CD8-positive, alpha-beta memory T cell (primary cell): ENCODE measurements around the gene XRCC3. TPM values are rescaled to one million over a fixed set of nuclear protein-coding genes. Genes with fewer than 3 reads are reported as not detected.

Experiments
- CTCF ChIA-PET: fragments of 350-600 bp; sonication (Branson Sonifier 250); formaldehyde crosslinking; loops from one replicate; lab custom pipeline; 2021; ENCODE audit warnings: antibody characterized with exemption; lab: Charles Lee
- POLR2A ChIA-PET: fragments of 350-600 bp; sonication (Branson Sonifier 250); formaldehyde crosslinking; loops from one replicate; lab custom pipeline; 2021; ENCODE audit warnings: antibody characterized with exemption; lab: Charles Lee
- DNase-seq, 5 donors: peaks; one replicate each; pipeline versions ENCODE4 v3.0.0 to v3.0.0-alpha.2; 2020 to 2022; ENCODE audit warnings: mixed read lengths in 1 of 5
- H3K27ac ChIP-seq: one replicate; pipeline ENCODE4 v1.7.0; 2013; ENCODE audit warnings: low read depth, mild to moderate bottlenecking, low read length, moderate library complexity
- H3K27me3 ChIP-seq: 2 replicates; pipeline ENCODE4 v1.7.0; 2013; ENCODE audit warnings: low read length, mild to moderate bottlenecking; ENCODE audit not compliant: insufficient read depth, poor library complexity, severe bottlenecking
- H3K36me3 ChIP-seq: 2 replicates; pipeline ENCODE4 v1.7.0; 2013; ENCODE audit warnings: mild to moderate bottlenecking, low read length, moderate library complexity; ENCODE audit not compliant: insufficient read depth
- H3K4me1 ChIP-seq: 2 replicates; pipeline ENCODE4 v1.7.0; 2013; ENCODE audit warnings: mild to moderate bottlenecking, low read length, moderate library complexity; ENCODE audit not compliant: insufficient read depth
- H3K4me3 ChIP-seq: 2 replicates; pipeline ENCODE4 v1.7.0; 2013; ENCODE audit warnings: mild to moderate bottlenecking, low read length
- H3K9me3 ChIP-seq: 2 replicates; pipeline ENCODE4 v1.7.0; 2013; ENCODE audit warnings: mild to moderate bottlenecking, low read length
- H3K27ac Mint-ChIP-seq, 8 donors: one replicate each; pipeline ENCODE4 v1.8.0; 2020 to 2021; ENCODE audit warnings: mixed read lengths in 8 of 8, mild to moderate bottlenecking in 6 of 8, inconsistent platforms in 3 of 8, moderate library complexity in 3 of 8
- H3K27me3 Mint-ChIP-seq, 2 donors: one replicate each; pipeline ENCODE4 v1.8.0; 2020 to 2021; ENCODE audit warnings: mixed read lengths in 2 of 2, mild to moderate bottlenecking in 1 of 2, moderate library complexity in 1 of 2
- H3K36me3 Mint-ChIP-seq, 3 donors: one replicate each; pipeline ENCODE4 v1.8.0; 2020 to 2021; ENCODE audit warnings: mixed read lengths in 3 of 3, inconsistent platforms in 1 of 3, mild to moderate bottlenecking in 1 of 3
- H3K4me1 Mint-ChIP-seq, 3 donors: one replicate each; pipeline ENCODE4 v1.8.0; 2020 to 2021; ENCODE audit warnings: mixed read lengths in 3 of 3, inconsistent platforms in 1 of 3, mild to moderate bottlenecking in 1 of 3
- H3K4me3 Mint-ChIP-seq, 7 donors: one replicate each; pipeline ENCODE4 v1.8.0; 2020 to 2021; ENCODE audit warnings: mixed read lengths in 7 of 7, mild to moderate bottlenecking in 6 of 7, moderate library complexity in 4 of 7, inconsistent platforms in 2 of 7
- H3K9me3 Mint-ChIP-seq, 5 donors: one replicate each; pipeline ENCODE4 v1.8.0; 2020 to 2022; ENCODE audit warnings: mixed read lengths in 5 of 5, mild to moderate bottlenecking in 3 of 5, moderate library complexity in 2 of 5, inconsistent platforms in 1 of 5
- polyA plus RNA-seq: library from polyadenylated mRNA; unstranded; fragments of 300-500 nt; fragmentation: Illumina TruSeq; gene quantifications from one replicate; pipeline ENCODE4 v1.2.3, GENCODE V29; 2021
- total RNA-seq, 2 experiments: library from RNA; stranded (reverse); gene quantifications; one replicate each; pipeline ENCODE4 v1.2.3, GENCODE V29; 2021

The XRCC3 gene
- total and polyA plus RNA-seq, 3 experiments from 2014 or later, result 4.4 to 59.9 (median 54.4) TPM

GRCh38 chr14:103749860-103750259, 34.6 kb upstream of the XRCC3 start:
- H3K4me1 Mint-ChIP-seq, result peaks cover 15 to 25% (median 18%) of the 10 kb centered on the region in 3 donors
- CTCF ChIA-PET, result no interaction called here
- no peaks in the 10 kb centered on the region for H3K9me3 Mint-ChIP-seq
- no peak overlapping the region for H3K4me3 ChIP-seq
- POLR2A ChIA-PET, result no interaction called here
- no peaks in the 10 kb centered on the region for H3K36me3 ChIP-seq
- H3K27me3 Mint-ChIP-seq, result no peaks in the 10 kb centered on the region
- no peaks in the 10 kb centered on the region for H3K27me3 ChIP-seq
- H3K4me1 ChIP-seq, result peaks cover 17% of the 10 kb centered on the region
- peak overlapping the region in 1 of 8 donors; percentile 6 for H3K27ac Mint-ChIP-seq
- peaks cover 0 to 47% (median 3%) of the 10 kb centered on the region in 3 donors for H3K36me3 Mint-ChIP-seq
- H3K9me3 ChIP-seq, result no peaks in the 10 kb centered on the region
- no peak overlapping the region for H3K4me3 Mint-ChIP-seq
- H3K27ac ChIP-seq, result no peak overlapping the region
- no peak for DNase-seq

DNA sequence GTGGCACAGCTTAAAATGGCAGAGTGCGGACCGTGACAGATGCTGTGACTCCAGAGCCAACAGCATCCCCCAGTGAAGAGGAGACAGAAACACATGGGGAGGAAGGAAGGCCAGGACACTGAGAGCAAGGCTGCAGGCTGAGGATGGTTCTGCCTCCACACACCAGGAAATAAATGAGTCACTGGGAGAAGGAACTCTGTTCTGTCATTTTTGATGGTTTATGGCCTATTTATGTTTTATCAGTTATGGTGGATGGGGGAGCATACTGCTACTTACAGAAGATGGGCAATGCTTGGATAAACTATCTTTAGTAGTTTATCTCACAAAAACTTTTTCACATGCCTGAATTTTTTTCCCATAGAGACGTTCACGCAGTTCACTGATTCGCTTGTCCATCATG, 34.2 kb upstream of the XRCC3 start:
- H3K4me3 Mint-ChIP-seq, result no peak overlapping the region
- H3K9me3 Mint-ChIP-seq, result no peaks in the 10 kb centered on the region
- H3K36me3 Mint-ChIP-seq, result peaks cover 0 to 49% (median 3%) of the 10 kb centered on the region in 3 donors
- H3K27me3 Mint-ChIP-seq, result no peaks in the 10 kb centered on the region
- H3K9me3 ChIP-seq, result no peaks in the 10 kb centered on the region
- no peak overlapping the region for H3K4me3 ChIP-seq
- peaks cover 17% of the 10 kb centered on the region for H3K4me1 ChIP-seq
- DNase-seq, result no peak
- POLR2A ChIA-PET, result no interaction called here
- peak overlapping the region in 1 of 8 donors; percentile 46 for H3K27ac Mint-ChIP-seq
- CTCF ChIA-PET, result no interaction called here
- peaks cover 3% of the 10 kb centered on the region for H3K36me3 ChIP-seq
- no peak overlapping the region for H3K27ac ChIP-seq
- H3K4me1 Mint-ChIP-seq, result peaks cover 15 to 25% (median 18%) of the 10 kb centered on the region in 3 donors
- H3K27me3 ChIP-seq, result no peaks in the 10 kb centered on the region

DNA sequence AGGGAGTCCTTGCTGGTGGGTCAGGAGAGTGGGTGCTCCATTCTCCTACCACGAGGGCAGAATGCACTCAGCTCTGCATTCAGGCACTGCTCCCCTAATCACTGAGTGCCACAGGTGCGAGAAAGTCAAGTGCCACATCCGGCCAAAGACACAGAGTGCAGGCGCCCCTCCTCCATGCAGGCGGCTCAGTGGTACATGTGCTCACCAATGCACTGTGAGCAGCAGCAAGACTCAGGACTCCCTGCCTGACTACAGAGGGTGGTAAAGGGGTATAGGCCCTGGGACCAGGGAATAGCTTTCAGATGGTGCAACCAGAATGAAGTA, 33.2 kb upstream of the XRCC3 start:
- peak; percentile 23 to 80 (median 51) for DNase-seq

DNA sequence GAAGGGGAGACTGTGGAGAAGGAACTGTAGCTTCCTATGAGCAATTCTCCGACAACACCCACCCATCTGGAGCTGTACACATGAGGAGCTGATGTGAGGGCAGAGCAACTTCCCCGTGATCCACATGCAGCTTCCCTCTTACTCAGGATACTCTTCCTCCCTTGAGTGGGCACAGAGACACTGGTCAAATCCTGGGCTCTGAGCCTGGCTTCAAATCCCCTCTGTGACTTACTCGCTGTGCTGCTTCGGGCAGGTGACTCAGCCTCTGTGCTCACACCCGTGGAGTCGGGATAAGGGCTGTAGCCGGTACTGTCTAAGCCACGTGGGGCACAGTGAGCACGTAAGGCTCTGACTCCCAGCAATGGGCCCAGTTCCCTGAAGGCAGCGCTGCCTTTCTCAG, 31.4 kb upstream of the XRCC3 start:
- H3K4me3 ChIP-seq, result no peak overlapping the region
- Mint-ChIP-seq H3K27ac (peak overlapping the region in 1 of 8 donors; percentile 11), H3K4me1 (peaks cover 15 to 25% (median 18%) of the 10 kb centered on the region in 3 donors), H3K27me3 (no peaks in the 10 kb centered on the region), H3K36me3 (peaks cover 0 to 55% (median 3%) of the 10 kb centered on the region in 3 donors), H3K4me3 (no peak overlapping the region), H3K9me3 (no peaks in the 10 kb centered on the region)
- DNase-seq, result no peak
- H3K27ac ChIP-seq, result no peak overlapping the region
- CTCF ChIA-PET, result interaction anchor here (1.2 to 1.4 kb wide), 2 partner anchors 15 to 32 kb away, joined by 3 to 4 read pairs; partner anchors contain the start of genes XRCC3 and ZFYVE21
- no peaks in the 10 kb centered on the region for H3K9me3 ChIP-seq
- H3K4me1 ChIP-seq, result peaks cover 17% of the 10 kb centered on the region
- no peaks in the 10 kb centered on the region for H3K27me3 ChIP-seq
- peaks cover 3% of the 10 kb centered on the region for H3K36me3 ChIP-seq
- POLR2A ChIA-PET, result no interaction called here

More for the DNA sequence above, 33.2 kb upstream of the XRCC3 start:
- peaks cover 0 to 48% (median 3%) of the 10 kb centered on the region in 3 donors for H3K36me3 Mint-ChIP-seq
- ChIA-PET POLR2A (no interaction called here), CTCF (interaction anchor here (1.0 kb wide), 1 partner anchor 12 kb away, joined by 3 read pairs; no protein-coding TSS in a partner anchor)
- no peak overlapping the region for H3K4me3 ChIP-seq
- H3K27me3 Mint-ChIP-seq, result no peaks in the 10 kb centered on the region
- peak overlapping the region in 4 of 7 donors; percentile 32 to 59 (median 54) for H3K4me3 Mint-ChIP-seq
- no peaks in the 10 kb centered on the region for H3K9me3 Mint-ChIP-seq
- no peaks in the 10 kb centered on the region for H3K27me3 ChIP-seq
- peak overlapping the region in 7 of 8 donors; percentile 73 to 97 (median 85) for H3K27ac Mint-ChIP-seq
- H3K4me1 ChIP-seq, result peaks cover 17% of the 10 kb centered on the region
- H3K9me3 ChIP-seq, result no peaks in the 10 kb centered on the region
- H3K27ac ChIP-seq, result no peak overlapping the region
- H3K36me3 ChIP-seq, result peaks cover 3% of the 10 kb centered on the region
- H3K4me1 Mint-ChIP-seq, result peaks cover 15 to 25% (median 18%) of the 10 kb centered on the region in 3 donors

DNA sequence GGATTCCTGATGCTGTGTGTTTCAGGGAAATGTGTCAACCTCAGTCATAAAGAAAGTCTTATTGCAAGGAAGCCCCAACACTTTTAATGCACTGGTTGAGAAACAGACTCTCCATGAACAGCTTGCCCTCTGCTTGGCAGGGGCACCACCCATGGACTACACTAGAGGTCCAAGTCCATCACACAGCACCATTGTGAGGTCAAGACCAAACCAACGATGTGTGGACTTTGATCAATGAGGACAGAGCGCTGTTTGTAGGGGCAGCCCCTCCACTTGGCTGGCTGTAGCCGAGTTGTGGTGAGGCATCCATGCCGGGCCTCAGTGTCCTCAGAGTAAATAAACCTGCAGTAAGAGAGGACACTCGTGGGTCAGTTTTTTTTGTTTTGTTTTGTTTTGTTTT, 30.2 kb upstream of the XRCC3 start:
- Mint-ChIP-seq H3K4me3 (no peak overlapping the region), H3K4me1 (peaks cover 15 to 25% (median 18%) of the 10 kb centered on the region in 3 donors), H3K27me3 (no peaks in the 10 kb centered on the region), H3K36me3 (peaks cover 0 to 65% (median 4%) of the 10 kb centered on the region in 3 donors), H3K9me3 (no peaks in the 10 kb centered on the region), H3K27ac (no peak overlapping the region)
- Histone ChIP-seq H3K9me3 (no peaks in the 10 kb centered on the region), H3K36me3 (peaks cover 3% of the 10 kb centered on the region), H3K4me3 (no peak overlapping the region), H3K4me1 (peaks cover 17% of the 10 kb centered on the region), H3K27ac (no peak overlapping the region), H3K27me3 (no peaks in the 10 kb centered on the region)
- DNase-seq, result peak in 1 of 5 donors; percentile 22
- ChIA-PET CTCF (interaction anchor here (1.2 to 1.4 kb wide), 2 partner anchors 13 to 30 kb away, joined by 3 to 4 read pairs; partner anchors contain the start of genes XRCC3 and ZFYVE21), POLR2A (no interaction called here)

GRCh38 chr14:103744621-103745395, 29.6 kb upstream of the XRCC3 start:
- H3K27ac ChIP-seq, result no peak overlapping the region
- Mint-ChIP-seq H3K4me1 (peaks cover 14 to 22% (median 18%) of the 10 kb centered on the region in 3 donors), H3K27ac (no peak overlapping the region), H3K27me3 (no peaks in the 10 kb centered on the region), H3K9me3 (no peaks in the 10 kb centered on the region), H3K4me3 (no peak overlapping the region), H3K36me3 (peaks cover 1 to 67% (median 6%) of the 10 kb centered on the region in 3 donors)
- peaks cover 17% of the 10 kb centered on the region for H3K4me1 ChIP-seq
- H3K27me3 ChIP-seq, result no peaks in the 10 kb centered on the region
- CTCF ChIA-PET, result no interaction called here
- no peak overlapping the region for H3K4me3 ChIP-seq
- peak in 1 of 5 donors; percentile 19 for DNase-seq
- POLR2A ChIA-PET, result no interaction called here
- H3K9me3 ChIP-seq, result no peaks in the 10 kb centered on the region
- peaks cover 3% of the 10 kb centered on the region for H3K36me3 ChIP-seq

DNA sequence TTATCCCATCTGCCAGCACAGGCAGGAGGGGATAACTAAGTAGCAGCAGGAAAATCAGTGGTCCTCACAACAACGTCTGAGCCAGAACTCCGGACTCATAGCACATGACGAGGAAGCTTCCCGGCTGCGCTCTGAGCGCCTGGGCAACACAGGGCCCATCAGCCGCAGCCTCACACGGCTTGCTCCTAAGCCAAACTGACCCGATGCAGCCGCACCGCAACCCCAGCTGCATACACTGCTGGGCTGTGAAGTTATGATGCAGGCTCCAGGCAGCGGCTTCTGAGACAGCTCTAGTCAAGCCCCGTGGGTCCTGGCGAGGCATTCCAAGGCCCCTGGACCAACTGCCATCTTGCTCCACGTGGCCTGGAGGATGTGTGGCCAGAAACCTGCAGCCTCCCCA, 28.4 kb upstream of the XRCC3 start:
- no peak overlapping the region for H3K4me3 Mint-ChIP-seq
- H3K27ac Mint-ChIP-seq, result no peak overlapping the region
- peaks cover 14% of the 10 kb centered on the region for H3K4me1 ChIP-seq
- H3K36me3 Mint-ChIP-seq, result peaks cover 3 to 72% (median 3%) of the 10 kb centered on the region in 3 donors
- H3K9me3 ChIP-seq, result no peaks in the 10 kb centered on the region
- no peak overlapping the region for H3K27ac ChIP-seq
- H3K4me1 Mint-ChIP-seq, result peaks cover 9 to 13% (median 11%) of the 10 kb centered on the region in 3 donors
- no peaks in the 10 kb centered on the region for H3K9me3 Mint-ChIP-seq
- ChIA-PET POLR2A (no interaction called here), CTCF (no interaction called here)
- no peak for DNase-seq
- H3K27me3 ChIP-seq, result no peaks in the 10 kb centered on the region
- H3K4me3 ChIP-seq, result no peak overlapping the region
- no peaks in the 10 kb centered on the region for H3K27me3 Mint-ChIP-seq
- peaks cover 3% of the 10 kb centered on the region for H3K36me3 ChIP-seq
